ENCODE measurements around the gene MUC12. TPM values are rescaled to one million over a fixed set of nuclear protein-coding genes. Genes with fewer than 3 reads are reported as not detected.

The MUC12 gene
- total RNA-seq, 2 donors from 2014 or later, result not detected

DNA sequence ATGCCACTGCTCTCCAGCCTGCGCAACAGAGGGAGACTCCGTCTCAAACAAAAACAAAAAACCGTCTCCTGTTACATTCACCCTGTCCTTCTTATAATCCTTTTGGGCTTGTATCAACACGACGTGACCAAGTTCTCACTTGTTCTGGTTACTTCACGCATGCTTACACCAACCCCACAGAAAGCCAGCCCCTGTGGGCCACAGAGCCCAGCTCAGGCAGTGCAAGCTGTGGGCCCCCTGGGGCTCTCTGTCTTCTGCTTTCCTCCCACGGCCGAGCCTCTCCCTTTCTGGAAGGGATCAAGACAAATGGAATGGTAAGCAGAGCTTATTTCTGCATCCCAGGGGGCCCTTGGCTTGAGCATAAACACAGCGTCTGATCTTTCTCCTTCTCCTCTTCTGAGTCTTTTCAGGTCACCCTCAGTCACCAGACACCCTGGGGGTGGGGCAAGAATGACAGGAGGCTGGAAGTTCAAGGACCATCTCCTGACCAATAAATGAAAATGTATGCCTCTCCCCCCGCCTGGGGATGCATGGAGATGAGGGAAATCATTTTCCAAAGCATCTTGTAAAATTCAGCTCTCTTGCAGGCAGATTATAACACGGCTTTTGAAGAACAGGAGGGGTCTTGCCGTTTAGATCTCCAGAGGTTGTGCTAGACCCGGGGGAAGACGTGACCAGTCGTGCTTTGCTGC lies 96.9 kb downstream of the MUC12 start:
- Histone ChIP-seq H3K4me3 (no peak overlapping the region), H3K36me3 (no peaks in the 10 kb centered on the region), H3K27ac (no peak overlapping the region), H3K9me3 (no peaks in the 10 kb centered on the region), H3K4me1 (ENCODE audit: control insufficient read depth in 1 of 2, low read depth in 2 of 2) (no peaks in the 10 kb centered on the region), H3K27me3 (replicated peaks; ENCODE audit: insufficient read depth) (no peaks in the 10 kb centered on the region)
- ATAC-seq (ENCODE audit: insufficient number of reproducible peaks, low FRiP score, low read depth) (no peak), DNase-seq (ENCODE audit: low spot score) (no peak)
- TF ChIP-seq, protein P1, sequence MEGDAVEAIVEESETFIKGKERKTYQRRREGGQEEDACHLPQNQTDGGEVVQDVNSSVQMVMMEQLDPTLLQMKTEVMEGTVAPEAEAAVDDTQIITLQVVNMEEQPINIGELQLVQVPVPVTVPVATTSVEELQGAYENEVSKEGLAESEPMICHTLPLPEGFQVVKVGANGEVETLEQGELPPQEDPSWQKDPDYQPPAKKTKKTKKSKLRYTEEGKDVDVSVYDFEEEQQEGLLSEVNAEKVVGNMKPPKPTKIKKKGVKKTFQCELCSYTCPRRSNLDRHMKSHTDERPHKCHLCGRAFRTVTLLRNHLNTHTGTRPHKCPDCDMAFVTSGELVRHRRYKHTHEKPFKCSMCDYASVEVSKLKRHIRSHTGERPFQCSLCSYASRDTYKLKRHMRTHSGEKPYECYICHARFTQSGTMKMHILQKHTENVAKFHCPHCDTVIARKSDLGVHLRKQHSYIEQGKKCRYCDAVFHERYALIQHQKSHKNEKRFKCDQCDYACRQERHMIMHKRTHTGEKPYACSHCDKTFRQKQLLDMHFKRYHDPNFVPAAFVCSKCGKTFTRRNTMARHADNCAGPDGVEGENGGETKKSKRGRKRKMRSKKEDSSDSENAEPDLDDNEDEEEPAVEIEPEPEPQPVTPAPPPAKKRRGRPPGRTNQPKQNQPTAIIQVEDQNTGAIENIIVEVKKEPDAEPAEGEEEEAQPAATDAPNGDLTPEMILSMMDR (IDR thresholded peaks at IDR 0.05), result no peak

- Histone ChIP-seq H3K4me3 (no peak overlapping the region), H3K27me3 (replicated peaks; ENCODE audit: insufficient read depth) (no peaks in the 10 kb centered on the region), H3K4me1 (ENCODE audit: control insufficient read depth in 1 of 2, low read depth in 2 of 2) (no peaks in the 10 kb centered on the region), H3K9me3 (no peaks in the 10 kb centered on the region), H3K27ac (no peak overlapping the region), H3K36me3 (no peaks in the 10 kb centered on the region)
- DNase-seq (ENCODE audit: low spot score) (no peak), ATAC-seq (ENCODE audit: insufficient number of reproducible peaks, low FRiP score, low read depth) (no peak)
- TF ChIP-seq, protein P1 (IDR thresholded peaks at IDR 0.05), result no peak
Observed at GRCh38 chr7:101066833-101067177, 97.4 kb downstream of the MUC12 start.

GRCh38 chr7:101068401-101068800 lies 99.0 kb downstream of the MUC12 start:
- ATAC-seq (ENCODE audit: insufficient number of reproducible peaks, low FRiP score, low read depth) (no peak), DNase-seq (ENCODE audit: low spot score) (no peak)
- H3K27ac ChIP-seq, result no peak overlapping the region
- H3K4me1 ChIP-seq (ENCODE audit: control insufficient read depth in 1 of 2, low read depth in 2 of 2), result no peaks in the 10 kb centered on the region
- H3K9me3 ChIP-seq, result no peaks in the 10 kb centered on the region
- no peaks in the 10 kb centered on the region for H3K36me3 ChIP-seq
- no peaks in the 10 kb centered on the region for H3K27me3 ChIP-seq (replicated peaks; ENCODE audit: insufficient read depth)
- TF ChIP-seq, protein P1 (IDR thresholded peaks at IDR 0.05), result no peak
- H3K4me3 ChIP-seq, result no peak overlapping the region

Other genes starting within 250 kb of the MUC12 start
- not detected for gene EPO, start 249.1 kb upstream of the MUC12 start, total RNA-seq
- gene ZAN, start 236.0 kb upstream of the MUC12 start, total RNA-seq, result not detected
- gene EPHB4, start 142.0 kb upstream of the MUC12 start, total RNA-seq, result 10 to 100 TPM; 20.5 to 29.4 TPM
- gene SLC12A9, start 116.9 kb upstream of the MUC12 start, total RNA-seq, result 10 to 100 TPM; 20.0 to 25.2 TPM
- gene TRIP6, start 102.2 kb upstream of the MUC12 start, total RNA-seq, result 100 to 1,000 TPM in 1 of 2 donors, 10 to 100 TPM in 1; 71.9 to 103 TPM
- 100 to 1,000 TPM; 109 TPM for gene SRRT, start 94.5 kb upstream of the MUC12 start, total RNA-seq
- gene UFSP1, start 79.8 kb upstream of the MUC12 start, total RNA-seq, result 1 to 10 TPM; 2.7 to 4.1 TPM
- gene ACHE, start 73.7 kb upstream of the MUC12 start, total RNA-seq, result 1 to 10 TPM; 3.7 to 5.1 TPM
- under 1 TPM in 1 of 2 donors, not detected in 1; 0.49 TPM for gene MUC3A, start 20.0 kb upstream of the MUC12 start, total RNA-seq
- not detected for gene MUC17, start 50.5 kb downstream of the MUC12 start, total RNA-seq
- 10 to 100 TPM; 32.1 to 44.5 TPM for gene TRIM56, start 115.9 kb downstream of the MUC12 start, total RNA-seq
- gene SERPINE1, start 157.5 kb downstream of the MUC12 start, total RNA-seq, result 1,000 to 10,000 TPM in 1 of 2 donors, 100 to 1,000 TPM in 1; 542 to 1,009 TPM
- 10 to 100 TPM; 11.9 to 33.0 TPM for gene AP1S1, start 184.9 kb downstream of the MUC12 start, total RNA-seq
- not detected for gene VGF, start 196.0 kb downstream of the MUC12 start, total RNA-seq
- not detected for gene NAT16, start 210.7 kb downstream of the MUC12 start, total RNA-seq
- not detected for gene MOGAT3, start 231.5 kb downstream of the MUC12 start, total RNA-seq
- gene PLOD3, start 248.0 kb downstream of the MUC12 start, total RNA-seq, result 10 to 100 TPM; 31.5 to 55.9 TPM
- gene ZNHIT1, start 248.6 kb downstream of the MUC12 start, total RNA-seq, result 10 to 100 TPM; 43.7 to 53.2 TPM